ENCODE data around the gene MTG1.
"Not testable (repeated sequence)": the region's sequence is repeated elsewhere in the genome, so short reads cannot be mapped to it uniquely, and the experiment has no call there.

MTG1 gene

DNA sequence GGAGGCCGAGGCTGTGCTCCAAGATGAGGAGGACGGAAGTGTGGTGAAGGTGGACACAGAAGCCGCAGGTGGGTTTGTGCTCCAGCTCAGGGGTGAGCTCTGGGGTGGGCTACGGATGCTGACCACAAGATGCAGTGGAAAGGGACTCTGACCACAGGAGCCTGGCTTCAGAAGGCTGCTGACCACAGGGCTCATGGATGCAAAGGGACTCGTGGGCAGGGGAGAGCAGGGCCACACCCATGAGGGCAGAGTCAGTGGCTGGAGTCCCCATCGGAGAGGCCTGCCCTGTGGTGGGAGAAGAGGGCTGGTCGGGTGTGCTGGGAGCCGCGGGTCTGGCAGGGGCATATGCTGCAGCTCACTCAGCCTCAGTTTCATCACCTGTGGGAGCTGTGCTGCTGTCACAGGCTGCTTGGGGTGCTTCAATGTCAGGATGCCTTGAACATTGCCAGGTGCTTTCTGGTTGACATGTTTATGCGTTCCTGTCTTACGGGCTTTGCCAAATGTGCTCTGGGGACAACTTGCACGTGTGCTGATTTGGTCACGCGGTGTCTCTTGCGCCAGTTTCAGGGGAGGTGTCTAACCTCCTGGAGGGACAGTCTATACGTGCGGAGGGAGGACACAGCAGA, 73.4 kb downstream of the MTG1 start:
- Histone ChIP-seq H3K79me2 (ENCODE audit: insufficient read depth, low read length) (no peaks in the 10 kb centered on the region), H3K9ac (ENCODE audit: low read length) (no peak overlapping the region), H4K20me1 (ENCODE audit: insufficient read depth, low read length) (no peaks in the 10 kb centered on the region), H2AFZ (ENCODE audit: low read length) (no peak overlapping the region), H3K4me2 (ENCODE audit: low read length) (no peak overlapping the region), H3F3A (ENCODE audit: insufficient read depth, low read length) (no peaks in the 10 kb centered on the region), H3K9me3 (ENCODE audit: low read length) (no peaks in the 10 kb centered on the region), H3K36me3 (ENCODE audit: insufficient read depth, low read length) (peaks cover 18% of the 10 kb centered on the region), H3K27me3 (ENCODE audit: insufficient read depth, low read length) (no peaks in the 10 kb centered on the region), H3K27ac (ENCODE audit: low read depth, low read length, poor library complexity, severe bottlenecking) (no peak overlapping the region), H3K4me1 (ENCODE audit: insufficient read depth, low read length, severe bottlenecking) (no peaks in the 10 kb centered on the region), H3K9me2 (ENCODE audit: low read depth, low read length) (no peaks in the 10 kb centered on the region), H3K4me3 (ENCODE audit: low read depth, low read length, poor library complexity, severe bottlenecking) (no peak overlapping the region)
- TF ChIP-seq EZH2 (IDR thresholded peaks at IDR 0.05; ENCODE audit: borderline replicate concordance, low read length) = no peak
- TF ChIP-seq, protein P1, sequence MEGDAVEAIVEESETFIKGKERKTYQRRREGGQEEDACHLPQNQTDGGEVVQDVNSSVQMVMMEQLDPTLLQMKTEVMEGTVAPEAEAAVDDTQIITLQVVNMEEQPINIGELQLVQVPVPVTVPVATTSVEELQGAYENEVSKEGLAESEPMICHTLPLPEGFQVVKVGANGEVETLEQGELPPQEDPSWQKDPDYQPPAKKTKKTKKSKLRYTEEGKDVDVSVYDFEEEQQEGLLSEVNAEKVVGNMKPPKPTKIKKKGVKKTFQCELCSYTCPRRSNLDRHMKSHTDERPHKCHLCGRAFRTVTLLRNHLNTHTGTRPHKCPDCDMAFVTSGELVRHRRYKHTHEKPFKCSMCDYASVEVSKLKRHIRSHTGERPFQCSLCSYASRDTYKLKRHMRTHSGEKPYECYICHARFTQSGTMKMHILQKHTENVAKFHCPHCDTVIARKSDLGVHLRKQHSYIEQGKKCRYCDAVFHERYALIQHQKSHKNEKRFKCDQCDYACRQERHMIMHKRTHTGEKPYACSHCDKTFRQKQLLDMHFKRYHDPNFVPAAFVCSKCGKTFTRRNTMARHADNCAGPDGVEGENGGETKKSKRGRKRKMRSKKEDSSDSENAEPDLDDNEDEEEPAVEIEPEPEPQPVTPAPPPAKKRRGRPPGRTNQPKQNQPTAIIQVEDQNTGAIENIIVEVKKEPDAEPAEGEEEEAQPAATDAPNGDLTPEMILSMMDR (IDR thresholded peaks at IDR 0.05; ENCODE audit: low read length) = no peak

DNA sequence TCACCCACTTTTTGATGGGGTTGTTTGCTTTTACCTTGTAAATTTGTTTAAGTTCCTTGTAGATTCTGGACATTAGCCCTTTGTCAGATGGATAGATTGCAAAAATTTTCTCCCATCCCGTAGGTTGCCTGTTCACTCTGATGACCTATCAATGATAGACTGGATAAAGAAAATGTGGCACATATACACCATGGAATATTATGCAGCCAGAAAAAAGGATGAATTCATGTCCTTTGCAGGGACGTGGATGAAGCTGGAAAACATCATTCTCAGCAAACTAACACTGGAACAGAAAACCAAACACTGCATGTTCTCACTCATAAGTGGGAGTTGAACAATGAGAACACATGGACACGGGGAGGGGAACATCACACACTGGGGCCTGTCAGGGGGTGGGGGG, 75.2 kb downstream of the MTG1 start:
- not testable (repeated sequence) for H3K4me2 ChIP-seq (ENCODE audit: low read length); H3F3A ChIP-seq (ENCODE audit: insufficient read depth, low read length); H3K9me3 ChIP-seq (ENCODE audit: low read length); H3K79me2 ChIP-seq (ENCODE audit: insufficient read depth, low read length); H3K9me2 ChIP-seq (ENCODE audit: low read depth, low read length); H2AFZ ChIP-seq (ENCODE audit: low read length); H3K4me3 ChIP-seq (ENCODE audit: low read depth, low read length, poor library complexity, severe bottlenecking); H3K27me3 ChIP-seq (ENCODE audit: insufficient read depth, low read length); H4K20me1 ChIP-seq (ENCODE audit: insufficient read depth, low read length); H3K27ac ChIP-seq (ENCODE audit: low read depth, low read length, poor library complexity, severe bottlenecking); H3K9ac ChIP-seq (ENCODE audit: low read length); H3K4me1 ChIP-seq (ENCODE audit: insufficient read depth, low read length, severe bottlenecking)
- peaks cover 17% of the 10 kb centered on the region for H3K36me3 ChIP-seq (ENCODE audit: insufficient read depth, low read length)

DNA sequence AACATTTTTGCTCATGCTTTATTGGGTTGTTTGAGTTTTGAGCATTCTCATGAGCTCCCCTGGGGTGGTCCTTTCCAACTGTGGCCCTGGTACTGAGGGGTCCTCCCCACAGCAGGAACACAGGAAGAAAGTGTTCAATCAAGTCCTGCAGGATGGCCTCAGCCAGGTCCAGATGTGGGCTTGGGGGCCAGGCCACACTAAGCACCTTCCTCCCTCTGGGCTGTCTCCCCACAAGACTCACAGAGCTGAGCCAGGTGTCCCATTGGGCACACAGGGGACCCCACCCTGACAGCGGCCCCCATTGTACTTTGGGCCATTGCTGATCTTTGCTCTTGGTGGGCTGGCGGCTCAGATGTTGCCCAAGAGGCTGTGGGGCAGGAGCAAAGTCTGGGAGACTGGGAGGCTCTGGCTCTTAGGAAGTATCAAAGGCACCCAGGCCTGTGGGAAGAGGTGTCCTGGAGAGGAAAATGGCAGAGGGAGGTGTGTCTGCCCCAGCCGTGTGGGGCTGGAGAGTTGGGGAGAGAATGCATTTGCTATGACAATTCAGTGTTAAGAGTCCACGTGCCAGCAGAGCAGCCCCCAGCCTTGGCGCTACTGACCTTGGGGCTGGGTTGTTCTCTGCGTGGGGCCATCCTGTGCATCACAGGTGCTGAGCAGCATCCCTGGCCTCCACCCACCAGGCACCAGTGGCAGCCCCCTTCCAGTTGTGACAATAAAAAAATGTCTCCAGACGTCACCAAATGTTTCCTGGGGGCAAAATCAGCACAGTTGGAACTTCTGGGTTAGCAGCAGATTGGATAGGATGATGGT, 77.5 kb downstream of the MTG1 start:
- Histone ChIP-seq H3K27me3 (ENCODE audit: insufficient read depth, low read length) (no peaks in the 10 kb centered on the region), H3K4me1 (ENCODE audit: insufficient read depth, low read length, severe bottlenecking) (no peaks in the 10 kb centered on the region), H3F3A (ENCODE audit: insufficient read depth, low read length) (no peaks in the 10 kb centered on the region), H3K4me3 (ENCODE audit: low read depth, low read length, poor library complexity, severe bottlenecking) (no peak overlapping the region), H3K4me2 (ENCODE audit: low read length) (no peak overlapping the region), H3K36me3 (ENCODE audit: insufficient read depth, low read length) (peaks cover 20% of the 10 kb centered on the region), H3K9ac (ENCODE audit: low read length) (no peak overlapping the region), H3K9me2 (ENCODE audit: low read depth, low read length) (no peaks in the 10 kb centered on the region), H4K20me1 (ENCODE audit: insufficient read depth, low read length) (no peaks in the 10 kb centered on the region), H2AFZ (ENCODE audit: low read length) (no peak overlapping the region), H3K27ac (ENCODE audit: low read depth, low read length, poor library complexity, severe bottlenecking) (no peak overlapping the region), H3K9me3 (ENCODE audit: low read length) (no peaks in the 10 kb centered on the region), H3K79me2 (ENCODE audit: insufficient read depth, low read length) (no peaks in the 10 kb centered on the region)
- TF ChIP-seq, protein P1 (IDR thresholded peaks at IDR 0.05; ENCODE audit: low read length) = no peak
- no peak for TF ChIP-seq EZH2 (IDR thresholded peaks at IDR 0.05; ENCODE audit: borderline replicate concordance, low read length)
